ENCODE data around the gene WDR13.
"Not testable (repeated sequence)": the region's sequence is repeated elsewhere in the genome, so short reads cannot be mapped to it uniquely, and the experiment has no call there.

WDR13 gene

GRCh38 chrX:48597353-48598264 is at the start of gene WDR13:
Gene WDR13 (plus strand): TSS chrX:48597492. CDS start chrX:48597997, 505 bp downstream.
- peak; percentile 85 for DNase-seq

- no peak for DNase-seq
Measured at GRCh38 chrX:48548871-48549270, 48.4 kb upstream of the WDR13 start.

- not testable (repeated sequence) for DNase-seq
Measured at GRCh38 chrX:48555731-48556325, 41.5 kb upstream of the WDR13 start.

- no peak for DNase-seq
Measured at GRCh38 chrX:48558271-48558670, 39.0 kb upstream of the WDR13 start.

- DNase-seq: no peak
Measured at GRCh38 chrX:48559636-48560035, 37.7 kb upstream of the WDR13 start.

- DNase-seq: no peak
Measured at GRCh38 chrX:48560056-48560455, 37.2 kb upstream of the WDR13 start.

- no peak for DNase-seq
Measured at GRCh38 chrX:48560681-48561080, 36.6 kb upstream of the WDR13 start.

GRCh38 chrX:48569958-48570357 is 27.3 kb upstream of the WDR13 start:
- no peak for DNase-seq

- DNase-seq: no peak
Measured at GRCh38 chrX:48573690-48574269, 23.5 kb upstream of the WDR13 start.

GRCh38 chrX:48574270-48575266 is 22.7 kb upstream of the WDR13 start, which contains the start of gene RBM3:
Gene RBM3 (plus strand): TSS chrX:48574484. CDS start chrX:48575181, 697 bp downstream.
- peak; percentile 91 for DNase-seq

GRCh38 chrX:48575642-48576041 is 21.6 kb upstream of the WDR13 start:
- DNase-seq: no peak

GRCh38 chrX:48576108-48576507 is 21.2 kb upstream of the WDR13 start:
- no peak for DNase-seq

- DNase-seq: no peak
Measured at GRCh38 chrX:48578661-48579128, 18.6 kb upstream of the WDR13 start.

- DNase-seq: no peak
Measured at GRCh38 chrX:48579259-48579658, 18.0 kb upstream of the WDR13 start.

- DNase-seq: no peak
Measured at GRCh38 chrX:48580662-48581061, 16.6 kb upstream of the WDR13 start.

GRCh38 chrX:48584698-48585097 is 12.6 kb upstream of the WDR13 start:
- DNase-seq: no peak

GRCh38 chrX:48589482-48590162 is 7.7 kb upstream of the WDR13 start:
- no peak for DNase-seq

- DNase-seq: no peak
Measured at GRCh38 chrX:48590203-48591103, 6.8 kb upstream of the WDR13 start.

- no peak for DNase-seq
Measured at GRCh38 chrX:48591255-48591791, 6.0 kb upstream of the WDR13 start.

- no peak for DNase-seq
Measured at GRCh38 chrX:48592971-48593370, 4.3 kb upstream of the WDR13 start.
